Measurements from ENCODE around the gene EYA4.

DNA sequence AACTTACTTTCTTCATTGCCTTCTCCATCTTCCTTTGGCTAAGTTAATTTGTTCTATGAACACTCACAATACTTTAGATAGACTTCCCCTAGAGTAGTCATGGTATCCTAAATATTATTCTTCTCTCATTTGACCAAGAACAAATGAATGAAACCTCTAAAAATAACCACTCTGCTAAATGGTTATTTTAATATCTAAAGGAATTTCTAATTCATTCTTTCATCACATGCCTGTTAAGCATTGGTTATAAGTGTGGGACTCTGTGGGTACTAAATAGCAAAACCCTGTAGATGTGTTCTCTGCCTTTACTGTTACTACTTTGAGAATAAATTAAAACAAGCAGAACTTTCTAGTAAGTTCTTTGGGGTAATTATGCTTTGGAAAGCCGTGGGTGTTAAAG is 138.9 kb downstream of the EYA4 start:
- TF ChIP-seq EZH2 (IDR thresholded peaks at IDR 0.05) (no peak), POLR2AphosphoS5 (IDR thresholded peaks at IDR 0.05; ENCODE audit: borderline replicate concordance, low read depth, low read length) (no peak), FOXP2 (optimal IDR thresholded peaks at IDR 0.05; ENCODE audit: control extremely low read depth, extremely low read length, insufficient read depth) (no peak)

Data from SK-N-MC (cell line).